WTC11 (cell line): ENCODE measurements around the gene UBE2H. TPM values are rescaled to one million over a fixed set of nuclear protein-coding genes. Genes with fewer than 3 reads are reported as not detected.

Source experiments
- ATAC-seq: fragments of 200-7000 bp; cut with Tn5 transposase; 2 replicates; pipeline ENCODE4 v1.10.0; 2021; ENCODE audit warnings: mild to moderate bottlenecking, moderate library complexity
- CTCF ChIA-PET: fragments of 300-600 bp; sonication (Branson Sonifier 250); formaldehyde crosslinking; loops from one replicate; lab custom pipeline; 2021; ENCODE audit warnings: antibody characterized with exemption; lab: Charles Lee
- POLR2A ChIA-PET: fragments of 350-600 bp; sonication (Branson Sonifier 250); formaldehyde crosslinking; loops from one replicate; lab custom pipeline; 2021; ENCODE audit warnings: antibody characterized with exemption; lab: Charles Lee
- DNase-seq: peaks from one replicate; pipeline ENCODE4 v3.0.0; 2021; ENCODE audit warnings: low spot score
- H3K27ac Mint-ChIP-seq: 2 replicates; pipeline ENCODE4 v1.8.0; 2021; ENCODE audit warnings: mixed read lengths
- H3K27me3 Mint-ChIP-seq: 2 replicates; pipeline ENCODE4 v1.8.0; 2021; ENCODE audit warnings: low read depth, mild to moderate bottlenecking, moderate library complexity, mixed read lengths
- H3K36me3 Mint-ChIP-seq: 2 replicates; pipeline ENCODE4 v1.8.0; 2021; ENCODE audit warnings: mixed read lengths
- H3K4me1 Mint-ChIP-seq: 2 replicates; pipeline ENCODE4 v1.8.0; 2022; ENCODE audit warnings: mixed read lengths
- H3K4me3 Mint-ChIP-seq: 2 replicates; pipeline ENCODE4 v1.8.0; 2021; ENCODE audit warnings: mild to moderate bottlenecking, moderate library complexity, mixed read lengths
- H3K9me3 Mint-ChIP-seq: 2 replicates; pipeline ENCODE4 v1.8.0; 2021; ENCODE audit warnings: mixed read lengths
- AFF4 ChIP-seq: sonication (generic); formaldehyde crosslinking; IDR thresholded peaks from 2 replicates; pipeline ENCODE4 v1.8.1; 2023; ENCODE audit warnings: mild to moderate bottlenecking, missing genetic modification reagents, borderline replicate concordance
- CREB1 ChIP-seq: sonication (generic); formaldehyde crosslinking; IDR thresholded peaks from 2 replicates; pipeline ENCODE4 v1.8.0; 2023; ENCODE audit warnings: mild to moderate bottlenecking, missing genetic modification reagents
- CREM ChIP-seq: sonication (generic); formaldehyde crosslinking; IDR thresholded peaks from 2 replicates; pipeline ENCODE4 v1.8.1; 2022; ENCODE audit warnings: mild to moderate bottlenecking, missing genetic modification reagents, moderate library complexity
- E2F1 ChIP-seq: sonication (generic); formaldehyde crosslinking; IDR thresholded peaks from 2 replicates; pipeline ENCODE4 v1.8.0; 2022; ENCODE audit warnings: mild to moderate bottlenecking, missing genetic modification reagents
- ELF4 ChIP-seq: sonication (generic); formaldehyde crosslinking; IDR thresholded peaks from 2 replicates; pipeline ENCODE4 v1.8.1; 2022; ENCODE audit warnings: low read depth, mild to moderate bottlenecking, moderate library complexity, missing genetic modification reagents
- ESRRA ChIP-seq: sonication (generic); formaldehyde crosslinking; IDR thresholded peaks from 2 replicates; pipeline ENCODE4 v1.8.1; 2022; ENCODE audit warnings: mild to moderate bottlenecking, missing genetic modification reagents, borderline replicate concordance
- FOXP4 ChIP-seq: sonication (generic); formaldehyde crosslinking; IDR thresholded peaks from 2 replicates; pipeline ENCODE4 v1.8.0; 2022; ENCODE audit warnings: mild to moderate bottlenecking, missing genetic modification reagents
- GABPB1 ChIP-seq: sonication (generic); formaldehyde crosslinking; IDR thresholded peaks from 2 replicates; pipeline ENCODE4 v1.8.1; 2023; ENCODE audit warnings: mild to moderate bottlenecking, missing genetic modification reagents
- JUN ChIP-seq: sonication (generic); formaldehyde crosslinking; IDR thresholded peaks from 2 replicates; pipeline ENCODE4 v1.8.0; 2023; ENCODE audit warnings: mild to moderate bottlenecking, missing genetic modification reagents
- MXD4 ChIP-seq: fragments of 250-450 bp; sonication (Bioruptor Pico); IDR thresholded peaks from 2 replicates; pipeline ENCODE4 v1.8.0; 2021; ENCODE audit warnings: mild to moderate bottlenecking, moderate library complexity, borderline replicate concordance
- MYBL2 ChIP-seq: sonication (generic); formaldehyde crosslinking; IDR thresholded peaks from 2 replicates; pipeline ENCODE4 v1.8.1; 2023; ENCODE audit warnings: mild to moderate bottlenecking, moderate library complexity, missing genetic modification reagents
- RORB ChIP-seq: fragments of 250-450 bp; sonication (Bioruptor Pico); IDR thresholded peaks from 2 replicates; pipeline ENCODE4 v1.9.0; 2021; ENCODE audit warnings: mild to moderate bottlenecking
- SMAD4 ChIP-seq: sonication (generic); formaldehyde crosslinking; IDR thresholded peaks from 2 replicates; pipeline ENCODE4 v1.8.0; 2022; ENCODE audit warnings: mild to moderate bottlenecking, missing genetic modification reagents
- SP1 ChIP-seq: sonication (generic); formaldehyde crosslinking; conservative IDR thresholded peaks from 2 replicates; pipeline ENCODE4 v1.8.1; 2022; ENCODE audit warnings: missing genetic modification reagents
- TCF7 ChIP-seq: sonication (generic); formaldehyde crosslinking; IDR thresholded peaks from 2 replicates; pipeline ENCODE4 v1.8.0; 2022; ENCODE audit warnings: mild to moderate bottlenecking, low read depth, missing genetic modification reagents, moderate library complexity
- TEAD1 ChIP-seq: sonication (generic); formaldehyde crosslinking; IDR thresholded peaks from 2 replicates; pipeline ENCODE4 v1.8.0; 2022; ENCODE audit warnings: mild to moderate bottlenecking, missing genetic modification reagents
- TEAD4 ChIP-seq: sonication (generic); formaldehyde crosslinking; IDR thresholded peaks from 2 replicates; pipeline ENCODE4 v1.8.0; 2022; ENCODE audit warnings: mild to moderate bottlenecking, missing genetic modification reagents
- ZNF121 ChIP-seq: sonication (generic); formaldehyde crosslinking; IDR thresholded peaks from 2 replicates; pipeline ENCODE4 v1.8.0; 2023; ENCODE audit warnings: missing genetic modification reagents
- ZNF232 ChIP-seq: sonication (generic); formaldehyde crosslinking; IDR thresholded peaks from 2 replicates; pipeline ENCODE4 v1.8.0; 2022; ENCODE audit warnings: mild to moderate bottlenecking, missing genetic modification reagents
- ZNF281 ChIP-seq: sonication (generic); formaldehyde crosslinking; IDR thresholded peaks from 2 replicates; pipeline ENCODE4 v1.8.0; 2023; ENCODE audit warnings: mild to moderate bottlenecking, missing genetic modification reagents
- ZNF396 ChIP-seq: fragments of 250-450 bp; sonication (Bioruptor Pico); IDR thresholded peaks from 2 replicates; pipeline ENCODE4 v1.8.0; 2021; ENCODE audit warnings: mild to moderate bottlenecking, moderate library complexity, borderline replicate concordance
- ZNF416 ChIP-seq: fragments of 250-450 bp; sonication (Bioruptor Pico); IDR thresholded peaks from 2 replicates; pipeline ENCODE4 v1.9.0; 2021; ENCODE audit warnings: mild to moderate bottlenecking, inconsistent platforms
- ZNF532 ChIP-seq: fragments of 250-450 bp; sonication (Bioruptor Pico); IDR thresholded peaks from 2 replicates; pipeline ENCODE4 v1.9.0; 2021; ENCODE audit warnings: mild to moderate bottlenecking, borderline replicate concordance
- ZNF671 ChIP-seq: fragments of 250-450 bp; sonication (Bioruptor Pico); IDR thresholded peaks from 2 replicates; pipeline ENCODE4 v1.8.0; 2021; ENCODE audit warnings: mild to moderate bottlenecking
- total RNA-seq: library from RNA; stranded (reverse); gene quantifications from 3 replicates; pipeline ENCODE4 v1.2.3, GENCODE V29; 2021

The UBE2H gene
- total RNA-seq, 1 experiment from 2014 or later: 55.0 TPM

- ATAC-seq (no peak), DNase-seq (no peak)
- CTCF ChIA-PET: interaction anchor here (1.6 kb wide), 1 partner anchor 78 kb away, joined by 3 read pairs; no protein-coding TSS in a partner anchor
- TF ChIP-seq TCF7: no peak
- TF ChIP-seq ZNF671 (CRISPR knock-in tag): no peak
- no peak for TF ChIP-seq CREM (CRISPR knock-in tag)
- TF ChIP-seq MYBL2 (CRISPR knock-in tag): no peak
- no peak for TF ChIP-seq SP1 (CRISPR knock-in tag)
- TF ChIP-seq TEAD4 (CRISPR knock-in tag): no peak
- no peak for TF ChIP-seq ESRRA (CRISPR knock-in tag)
- TF ChIP-seq MXD4: no peak
- TF ChIP-seq ELF4 (CRISPR knock-in tag): no peak
- TF ChIP-seq ZNF396 (CRISPR knock-in tag): no peak
- TF ChIP-seq ZNF232: no peak
- TF ChIP-seq ZNF121: no peak
- TF ChIP-seq RORB (CRISPR knock-in tag): no peak
- TF ChIP-seq E2F1 (CRISPR knock-in tag): no peak
- TF ChIP-seq GABPB1: no peak
- Mint-ChIP-seq H3K36me3 (peaks cover 15% of the 10 kb centered on the region), H3K9me3 (0 out of 2 replicates have a peak, but pooled peaks cover 3% of the 10 kb centered on the region), H3K4me3 (no peak overlapping the region), H3K27me3 (no peaks in the 10 kb centered on the region), H3K4me1 (peaks cover 62% of the 10 kb centered on the region), H3K27ac (peak overlapping the region; percentile 38; the same call in 1 of the 2 replicates)
- POLR2A ChIA-PET: no interaction called here
Observed at GRCh38 chr7:129907122-129907736, 45.5 kb downstream of the UBE2H start.

GRCh38 chr7:129906700-129907099, 46.1 kb downstream of the UBE2H start:
- Mint-ChIP-seq H3K4me1 (peaks cover 64% of the 10 kb centered on the region), H3K36me3 (peaks cover 15% of the 10 kb centered on the region), H3K4me3 (no peak overlapping the region), H3K9me3 (0 out of 2 replicates have a peak, but pooled peaks cover 3% of the 10 kb centered on the region), H3K27me3 (no peaks in the 10 kb centered on the region), H3K27ac (no peak overlapping the region)
- DNase-seq (no peak), ATAC-seq (no peak)
- ChIA-PET CTCF (interaction anchor here (1.6 kb wide), 1 partner anchor 77 kb away, joined by 3 read pairs; no protein-coding TSS in a partner anchor), POLR2A (no interaction called here)
- no peak for TF ChIP-seq ZNF416 (CRISPR knock-in tag)
- no peak for TF ChIP-seq JUN (CRISPR knock-in tag)
- TF ChIP-seq FOXP4: no peak
- no peak for TF ChIP-seq SMAD4 (CRISPR knock-in tag)
- no peak for TF ChIP-seq AFF4 (CRISPR knock-in tag)
- TF ChIP-seq TEAD1 (CRISPR knock-in tag): no peak
- no peak for TF ChIP-seq SP1 (CRISPR knock-in tag)
- TF ChIP-seq ZNF281 (CRISPR knock-in tag): no peak
- TF ChIP-seq ZNF532 (CRISPR knock-in tag): no peak
- TF ChIP-seq CREB1 (CRISPR knock-in tag): no peak
